ENCODE data around the gene USP21.

GRCh38 chr1:161171191-161171590 is 11.9 kb downstream of the USP21 start:
- TF ChIP-seq YY1 (IDR thresholded peaks at IDR 0.05; ENCODE audit: insufficient read depth, insufficient replicate concordance, low read depth, low read length) (no peak), ZFP91 (CRISPR knock-in tag; IDR thresholded peaks at IDR 0.05; ENCODE audit: borderline replicate concordance) (no peak), ZNF354B (CRISPR knock-in tag; IDR thresholded peaks at IDR 0.05) (no peak), HIVEP1 (CRISPR knock-in tag; IDR thresholded peaks at IDR 0.05) (no peak), ADNP (CRISPR knock-in tag; IDR thresholded peaks at IDR 0.05) (no peak)
